GM19239 (cell line): Measurements from ENCODE around the gene MUL1.
A peak's percentile ranks its signal among the peaks of the same experiment; 100 is the strongest.

Experiments
- DNase-seq: peaks from one replicate; pipeline ENCODE4 v3.0.0; 2011; ENCODE audit warnings: low spot score; ENCODE audit not compliant: insufficient read length
- FAIRE-seq: peaks from 2 replicates; lab custom pipeline; 2011; peaks lifted over from hg19 to GRCh38; lab: Jason Lieb, UNC

The MUL1 gene

GRCh38 chr1:20486457-20487235 lies 21.3 kb downstream of the MUL1 start:
- FAIRE-seq (no peak), DNase-seq (no peak)

- FAIRE-seq: no peak
- DNase-seq: peak; percentile 26
Measured at GRCh38 chr1:20485527-20486456, 22.2 kb downstream of the MUL1 start, which contains the start of gene CAMK2N1. CAMK2N1 (minus strand) TSS chr1:20486210; CDS start chr1:20485379, 831 bp downstream.

GRCh38 chr1:20484519-20485462 lies 23.2 kb downstream of the MUL1 start:
- DNase-seq: peak; percentile 17
- no peak for FAIRE-seq

- peak; percentile 23 for DNase-seq
Measured at GRCh38 chr1:20483833-20484518, 24.0 kb downstream of the MUL1 start.

GRCh38 chr1:20483098-20483832 lies 24.7 kb downstream of the MUL1 start:
- DNase-seq (no peak), FAIRE-seq (no peak)

More at GRCh38 chr1:20483833-20484518, 24.0 kb downstream of the MUL1 start:
- FAIRE-seq: no peak

GRCh38 chr1:20481643-20482498 lies 26.1 kb downstream of the MUL1 start:
- FAIRE-seq (no peak), DNase-seq (no peak)

- FAIRE-seq: no peak
- no peak for DNase-seq
Measured at GRCh38 chr1:20480951-20481617, 26.9 kb downstream of the MUL1 start.

GRCh38 chr1:20480243-20480944 lies 27.6 kb downstream of the MUL1 start:
- no peak for FAIRE-seq
- no peak for DNase-seq

- DNase-seq: no peak
- no peak for FAIRE-seq
Measured at GRCh38 chr1:20479840-20480239, 28.1 kb downstream of the MUL1 start.

GRCh38 chr1:20478057-20478635 lies 29.8 kb downstream of the MUL1 start:
- FAIRE-seq (no peak), DNase-seq (no peak)

GRCh38 chr1:20477348-20478056 lies 30.4 kb downstream of the MUL1 start:
- FAIRE-seq: no peak
- no peak for DNase-seq

- FAIRE-seq (no peak), DNase-seq (no peak)
Measured at GRCh38 chr1:20476265-20477038, 31.5 kb downstream of the MUL1 start.

- DNase-seq: no peak
- FAIRE-seq: no peak
Measured at GRCh38 chr1:20474996-20475395, 33.0 kb downstream of the MUL1 start.

GRCh38 chr1:20474333-20474975 lies 33.5 kb downstream of the MUL1 start:
- DNase-seq (no peak), FAIRE-seq (no peak)

GRCh38 chr1:20473894-20474293 lies 34.1 kb downstream of the MUL1 start:
- no peak for DNase-seq
- FAIRE-seq: no peak
